Measurements from ENCODE around the gene TTC27. TPM values are rescaled to one million over a fixed set of nuclear protein-coding genes. Genes with fewer than 3 reads are reported as not detected.

The TTC27 gene
- total RNA-seq, 4 donors from 2014 or later: 7.1 to 20.3 (median 10.4) TPM

DNA sequence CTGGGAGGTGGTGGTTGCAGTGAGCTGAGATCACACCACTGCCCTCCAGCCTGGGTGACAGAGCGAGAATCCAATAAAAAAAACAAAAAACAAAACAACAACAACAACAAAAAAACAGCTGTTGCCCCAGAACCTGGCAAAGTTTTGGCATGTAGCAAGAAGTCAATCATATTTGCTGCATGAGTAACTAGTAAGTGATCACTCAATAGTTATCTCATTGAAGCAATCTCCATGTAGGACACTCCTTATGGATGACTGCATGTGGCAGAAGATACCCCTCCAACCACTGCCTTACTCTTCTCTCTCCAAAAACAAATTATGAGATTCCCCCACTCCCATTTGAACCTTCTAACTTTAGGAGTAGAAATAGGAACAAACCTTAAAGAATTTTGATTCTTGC is 113.7 kb downstream of the TTC27 start:
- intact Hi-C loops (cut with DNase I; ENCODE audit: low total_unique reads) (no loop called here), in situ Hi-C loops (cut with MboI; ENCODE audit: low pct_ligation_motif_present in 1 of 4, low pct_unique_long_range_greater_than_20kb in 1 of 4, low sequenced_read_pairs in 3 of 4) (no loop called here)
- no peak overlapping the region for H3K27ac ChIP-seq
- TF ChIP-seq POLR2A (IDR thresholded peaks at IDR 0.05): no peak
- TF ChIP-seq, protein P1, sequence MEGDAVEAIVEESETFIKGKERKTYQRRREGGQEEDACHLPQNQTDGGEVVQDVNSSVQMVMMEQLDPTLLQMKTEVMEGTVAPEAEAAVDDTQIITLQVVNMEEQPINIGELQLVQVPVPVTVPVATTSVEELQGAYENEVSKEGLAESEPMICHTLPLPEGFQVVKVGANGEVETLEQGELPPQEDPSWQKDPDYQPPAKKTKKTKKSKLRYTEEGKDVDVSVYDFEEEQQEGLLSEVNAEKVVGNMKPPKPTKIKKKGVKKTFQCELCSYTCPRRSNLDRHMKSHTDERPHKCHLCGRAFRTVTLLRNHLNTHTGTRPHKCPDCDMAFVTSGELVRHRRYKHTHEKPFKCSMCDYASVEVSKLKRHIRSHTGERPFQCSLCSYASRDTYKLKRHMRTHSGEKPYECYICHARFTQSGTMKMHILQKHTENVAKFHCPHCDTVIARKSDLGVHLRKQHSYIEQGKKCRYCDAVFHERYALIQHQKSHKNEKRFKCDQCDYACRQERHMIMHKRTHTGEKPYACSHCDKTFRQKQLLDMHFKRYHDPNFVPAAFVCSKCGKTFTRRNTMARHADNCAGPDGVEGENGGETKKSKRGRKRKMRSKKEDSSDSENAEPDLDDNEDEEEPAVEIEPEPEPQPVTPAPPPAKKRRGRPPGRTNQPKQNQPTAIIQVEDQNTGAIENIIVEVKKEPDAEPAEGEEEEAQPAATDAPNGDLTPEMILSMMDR (IDR thresholded peaks at IDR 0.05): no peak
- no peak for TF ChIP-seq POLR2AphosphoS5 (IDR thresholded peaks at IDR 0.05)
- TF ChIP-seq EP300 (IDR thresholded peaks at IDR 0.05; ENCODE audit: low read depth): no peak
- H3K4me3 ChIP-seq: no peak overlapping the region
- H3K4me1 ChIP-seq: no peaks in the 10 kb centered on the region
- peaks cover 0 to 5% (median 0%) of the 10 kb centered on the region in 4 donors for H3K36me3 ChIP-seq
- no peaks in the 10 kb centered on the region for H3K27me3 ChIP-seq
- H3K9me3 ChIP-seq: no peaks in the 10 kb centered on the region
- DNase-seq: no peak
- WGBS, 2 donors (ENCODE audit: low coverage in 1 of 2): 93 to 100% methylated on average over 1 of the region's 1 CpG

DNA sequence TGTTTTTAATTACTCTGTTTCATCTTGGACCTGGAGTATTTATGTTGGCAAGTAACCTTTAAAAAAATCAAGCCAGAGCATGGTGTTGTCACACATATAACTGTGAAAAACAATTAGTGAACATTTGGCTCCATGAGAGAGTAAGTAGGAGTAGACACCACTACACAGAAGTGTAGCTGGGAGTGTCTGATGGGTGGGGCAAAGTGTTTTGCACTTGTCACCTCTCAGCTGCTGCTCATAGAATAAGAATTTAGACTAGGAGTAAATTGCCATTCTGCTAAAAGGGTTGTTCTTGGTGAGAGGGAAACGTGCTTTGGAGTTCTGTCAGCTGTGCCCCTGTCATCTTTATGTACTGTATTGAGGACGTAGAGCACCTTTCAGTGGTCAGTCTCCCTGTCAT is 114.5 kb downstream of the TTC27 start:
- Histone ChIP-seq H3K4me3 (no peak overlapping the region), H3K36me3 (no peaks in the 10 kb centered on the region), H3K9me3 (no peaks in the 10 kb centered on the region), H3K27me3 (no peaks in the 10 kb centered on the region), H3K27ac (no peak overlapping the region), H3K4me1 (no peaks in the 10 kb centered on the region)
- WGBS, 2 donors (ENCODE audit: low coverage in 1 of 2): 57 to 70% methylated on average over 2 of the region's 2 CpGs
- no peak for TF ChIP-seq EP300 (IDR thresholded peaks at IDR 0.05; ENCODE audit: low read depth)
- no peak for DNase-seq
- in situ Hi-C loops (cut with MboI; ENCODE audit: low pct_ligation_motif_present in 1 of 4, low pct_unique_long_range_greater_than_20kb in 1 of 4, low sequenced_read_pairs in 3 of 4): no loop called here
- intact Hi-C loops (cut with DNase I; ENCODE audit: low total_unique reads): no loop called here

- no peaks in the 10 kb centered on the region for H3K36me3 ChIP-seq
- no peaks in the 10 kb centered on the region for H3K4me1 ChIP-seq
- WGBS, 2 donors (ENCODE audit: low coverage in 1 of 2): 82 to 100% methylated on average over 2 to 3 of the region's 3 CpGs
- no peak overlapping the region for H3K4me3 ChIP-seq
- no peak overlapping the region for H3K27ac ChIP-seq
- in situ Hi-C loops (cut with MboI; ENCODE audit: low pct_ligation_motif_present in 1 of 4, low pct_unique_long_range_greater_than_20kb in 1 of 4, low sequenced_read_pairs in 3 of 4): no loop called here
- intact Hi-C loops (cut with DNase I; ENCODE audit: low total_unique reads): no loop called here
- TF ChIP-seq POLR2AphosphoS5 (IDR thresholded peaks at IDR 0.05) (no peak), POLR2A (IDR thresholded peaks at IDR 0.05) (no peak), EP300 (IDR thresholded peaks at IDR 0.05; ENCODE audit: low read depth) (no peak)
- TF ChIP-seq, protein P1 (IDR thresholded peaks at IDR 0.05): no peak
- no peaks in the 10 kb centered on the region for H3K27me3 ChIP-seq
- no peaks in the 10 kb centered on the region for H3K9me3 ChIP-seq
- no peak for DNase-seq
These were observed 115.8 kb downstream of the TTC27 start for GRCh38 chr2:32743480-32744236.

- 57 to 78% methylated on average over 2 of the region's 2 CpGs for WGBS, 2 donors (ENCODE audit: low coverage in 1 of 2)
- TF ChIP-seq, protein P1 (IDR thresholded peaks at IDR 0.05): no peak
- no peak for TF ChIP-seq EP300 (IDR thresholded peaks at IDR 0.05; ENCODE audit: low read depth)
- no peak for TF ChIP-seq POLR2AphosphoS5 (IDR thresholded peaks at IDR 0.05)
- no peak for TF ChIP-seq POLR2A (IDR thresholded peaks at IDR 0.05)
- in situ Hi-C loops (cut with MboI; ENCODE audit: low pct_ligation_motif_present in 1 of 4, low pct_unique_long_range_greater_than_20kb in 1 of 4, low sequenced_read_pairs in 3 of 4): no loop called here
These were observed 117.3 kb downstream of the TTC27 start for GRCh38 chr2:32745191-32745590.

More at GRCh38 chr2:32745191-32745590, 117.3 kb downstream of the TTC27 start:
- H3K4me3 ChIP-seq: no peak overlapping the region
- H3K36me3 ChIP-seq: no peaks in the 10 kb centered on the region
- no peaks in the 10 kb centered on the region for H3K9me3 ChIP-seq
- no peaks in the 10 kb centered on the region for H3K4me1 ChIP-seq
- intact Hi-C loops (cut with DNase I; ENCODE audit: low total_unique reads): no loop called here
- no peaks in the 10 kb centered on the region for H3K27me3 ChIP-seq
- DNase-seq: no peak
- H3K27ac ChIP-seq: no peak overlapping the region
